Caco-2 (cell line): ENCODE measurements around the gene EIF2B4. TPM values are rescaled to one million over a fixed set of nuclear protein-coding genes. Genes with fewer than 3 reads are reported as not detected.
"Not testable (repeated sequence)": the region's sequence is repeated elsewhere in the genome, so short reads cannot be mapped to it uniquely, and the experiment has no call there.

Source experiments
- BruUV-seq: library from RNA; stranded (reverse); fragments of 400-500 nt; replicated peaks from 2 replicates; lab custom pipeline; 2021; lab: Mats Ljungman, UMichigan
- CTCF ChIA-PET: fragments of 300-600 bp; sonication (Branson Sonifier 250); formaldehyde crosslinking; loops from one replicate; lab custom pipeline; 2022; ENCODE audit warnings: antibody characterized with exemption; lab: Charles Lee
- POLR2A ChIA-PET: fragments of 300-600 bp; sonication (Branson Sonifier 250); formaldehyde crosslinking; loops from one replicate; lab custom pipeline; 2022; ENCODE audit warnings: antibody characterized with exemption; lab: Charles Lee
- DNase-seq, 2 experiments: peaks; one replicate each; pipeline versions ENCODE4 v3.0.0 to v3.0.0-alpha.2; 2020 to 2022
- H3K27me3 ChIP-seq: replicated peaks from 2 replicates; pipeline ENCODE4 v1.6.0; 2011; ENCODE audit warnings: low read length; ENCODE audit not compliant: control insufficient read depth, insufficient read depth
- H3K36me3 ChIP-seq: 2 replicates; pipeline ENCODE4 v1.5.1; 2011; ENCODE audit warnings: low read length; ENCODE audit not compliant: control insufficient read depth, insufficient read depth
- H3K4me1 ChIP-seq: fragments of 250-450 bp; sonication (Bioruptor Pico); 2 replicates; pipeline ENCODE4 v1.5.1; 2020; ENCODE audit warnings: mild to moderate bottlenecking
- H3K4me3 ChIP-seq: 2 replicates; pipeline ENCODE4 v1.5.1; 2011; ENCODE audit warnings: low read depth, mild to moderate bottlenecking, control low read depth, low read length
- H3K9me3 ChIP-seq: fragments of 250-450 bp; sonication (Bioruptor Pico); 2 replicates; pipeline ENCODE4 v1.5.1; 2020; ENCODE audit warnings: mild to moderate bottlenecking, moderate library complexity
- H3K27ac Mint-ChIP-seq: one replicate; pipeline ENCODE4 v1.8.0; 2022; ENCODE audit warnings: mixed read lengths; ENCODE audit not compliant: unreplicated experiment
- H3K27me3 Mint-ChIP-seq: one replicate; pipeline ENCODE4 v1.8.0; 2022; ENCODE audit warnings: mixed read lengths; ENCODE audit not compliant: insufficient read depth, unreplicated experiment
- H3K36me3 Mint-ChIP-seq: one replicate; pipeline ENCODE4 v1.8.0; 2022; ENCODE audit warnings: mild to moderate bottlenecking, mixed read lengths; ENCODE audit not compliant: insufficient read depth, unreplicated experiment
- H3K4me1 Mint-ChIP-seq: one replicate; pipeline ENCODE4 v1.8.0; 2022; ENCODE audit warnings: low read depth, mixed read lengths; ENCODE audit not compliant: unreplicated experiment
- H3K4me3 Mint-ChIP-seq: one replicate; pipeline ENCODE4 v1.8.0; 2022; ENCODE audit warnings: mild to moderate bottlenecking, moderate library complexity, mixed read lengths; ENCODE audit not compliant: unreplicated experiment
- H3K9me3 Mint-ChIP-seq: one replicate; pipeline ENCODE4 v1.8.0; 2022; ENCODE audit warnings: mixed read lengths; ENCODE audit not compliant: unreplicated experiment
- CTCF ChIP-seq, 2 experiments: fragments of 200-600 bp in 1 of 2; IDR thresholded peaks; 1 replicate in 1 of 2; 2 replicates in 1 of 2; pipeline versions ENCODE4 v1.5.1 to v1.8.0; 2011 to 2022; ENCODE audit warnings: antibody characterized with exemption in 1 of 2, control low read depth in 1 of 2, inconsistent platforms in 1 of 2, low read depth in 1 of 2, low read length in 1 of 2, mild to moderate bottlenecking in 1 of 2, moderate library complexity in 1 of 2; ENCODE audit not compliant: insufficient read depth in 1 of 2, severe bottlenecking in 1 of 2, unreplicated experiment in 1 of 2
- intact Hi-C: fragments of 100-400 bp; cut with micrococcal nuclease; formaldehyde crosslinking; loops from one replicate; pipeline ENCODE4 v1.10.0; 2022; ENCODE audit not compliant: unreplicated experiment
- total RNA-seq: library from RNA; stranded (reverse); gene quantifications from 2 replicates; pipeline ENCODE4 v1.2.3, GENCODE V29; 2022

The EIF2B4 gene
- total RNA-seq, 1 experiment from 2014 or later = 91.3 TPM

GRCh38 chr2:27354597-27354927 lies 15.6 kb downstream of the EIF2B4 start:
- ChIA-PET CTCF (interaction anchor here (1.3 to 1.5 kb wide), 2 partner anchors 15 to 89 kb away, joined by 3 to 6 read pairs; no protein-coding TSS in a partner anchor), POLR2A (interaction anchor here (0.6 to 1.0 kb wide), 2 partner anchors 26 to 34 kb away, joined by 3 read pairs; partner anchors contain the start of gene ZNF513)
- H3K36me3 Mint-ChIP-seq = peaks cover 28% of the 10 kb centered on the region
- no TSS peak for BruUV-seq
- Histone ChIP-seq H3K4me1 (peaks cover 24% of the 10 kb centered on the region), H3K36me3 (no peaks in the 10 kb centered on the region), H3K9me3 (no peaks in the 10 kb centered on the region), H3K27me3 (no peaks in the 10 kb centered on the region), H3K4me3 (no peak overlapping the region)
- H3K9me3 Mint-ChIP-seq = no peaks in the 10 kb centered on the region
- TF ChIP-seq CTCF (IDR thresholded peaks at IDR 0.05; ENCODE audit: insufficient read depth in 1 of 2, low read depth in 1 of 2, low read length in 1 of 2, severe bottlenecking in 1 of 2, unreplicated experiment in 1 of 2) = no peak
- H3K4me1 Mint-ChIP-seq = peaks cover 8% of the 10 kb centered on the region
- DNase-seq = no peak
- no peaks in the 10 kb centered on the region for H3K27me3 Mint-ChIP-seq
- H3K27ac Mint-ChIP-seq = no peak overlapping the region
- peak overlapping the region; percentile 44 for H3K4me3 Mint-ChIP-seq
- intact Hi-C loops = no loop called here

GRCh38 chr2:27353762-27354596 lies 16.2 kb downstream of the EIF2B4 start:
- Mint-ChIP-seq H3K4me3 (peak overlapping the region; percentile 44), H3K4me1 (peaks cover 8% of the 10 kb centered on the region), H3K27me3 (no peaks in the 10 kb centered on the region), H3K36me3 (peaks cover 33% of the 10 kb centered on the region), H3K9me3 (no peaks in the 10 kb centered on the region), H3K27ac (no peak overlapping the region)
- CTCF ChIA-PET = interaction anchor here (0.7 to 1.5 kb wide), 3 partner anchors 16 to 88 kb away, joined by 3 to 6 read pairs (median 5); no protein-coding TSS in a partner anchor
- no peak overlapping the region for H3K4me3 ChIP-seq
- H3K4me1 ChIP-seq = peaks cover 24% of the 10 kb centered on the region
- H3K9me3 ChIP-seq = no peaks in the 10 kb centered on the region
- no peaks in the 10 kb centered on the region for H3K36me3 ChIP-seq
- H3K27me3 ChIP-seq = no peaks in the 10 kb centered on the region
- POLR2A ChIA-PET = interaction anchor here (0.6 to 1.0 kb wide), 4 partner anchors 10 to 75 kb away, joined by 3 to 4 read pairs (median 3); partner anchors contain the start of gene ZNF513
- BruUV-seq = no TSS peak
- intact Hi-C loops = no loop called here
- TF ChIP-seq CTCF (IDR thresholded peaks at IDR 0.05; ENCODE audit: insufficient read depth in 1 of 2, low read depth in 1 of 2, low read length in 1 of 2, severe bottlenecking in 1 of 2, unreplicated experiment in 1 of 2) = no peak
- DNase-seq = peak in 1 of 2 experiments; percentile 44

GRCh38 chr2:27353386-27353761 lies 16.8 kb downstream of the EIF2B4 start:
- DNase-seq, H3K36me3 ChIP-seq, H3K9me3 Mint-ChIP-seq, intact Hi-C loops, H3K4me3 ChIP-seq, BruUV-seq, H3K27me3 Mint-ChIP-seq, H3K4me1 Mint-ChIP-seq, H3K27ac Mint-ChIP-seq, H3K9me3 ChIP-seq, H3K27me3 ChIP-seq: not testable (repeated sequence)
- ChIA-PET POLR2A (interaction anchor here (0.6 to 1.0 kb wide), 3 partner anchors 10 to 37 kb away, joined by 3 read pairs; partner anchors contain the start of gene ZNF513), CTCF (interaction anchor here (0.6 to 1.5 kb wide), 4 partner anchors 10 to 88 kb away, joined by 3 to 6 read pairs (median 4); no protein-coding TSS in a partner anchor)
- H3K4me1 ChIP-seq = peaks cover 24% of the 10 kb centered on the region
- Mint-ChIP-seq H3K36me3 (peaks cover 29% of the 10 kb centered on the region), H3K4me3 (peak overlapping the region; percentile 22)
